ENCODE results near the gene MKNK2. TPM values are rescaled to one million over a fixed set of nuclear protein-coding genes. Genes with fewer than 3 reads are reported as not detected.

The MKNK2 gene
- total RNA-seq, 4 donors from 2014 or later, result 224 to 367 (median 251) TPM

DNA sequence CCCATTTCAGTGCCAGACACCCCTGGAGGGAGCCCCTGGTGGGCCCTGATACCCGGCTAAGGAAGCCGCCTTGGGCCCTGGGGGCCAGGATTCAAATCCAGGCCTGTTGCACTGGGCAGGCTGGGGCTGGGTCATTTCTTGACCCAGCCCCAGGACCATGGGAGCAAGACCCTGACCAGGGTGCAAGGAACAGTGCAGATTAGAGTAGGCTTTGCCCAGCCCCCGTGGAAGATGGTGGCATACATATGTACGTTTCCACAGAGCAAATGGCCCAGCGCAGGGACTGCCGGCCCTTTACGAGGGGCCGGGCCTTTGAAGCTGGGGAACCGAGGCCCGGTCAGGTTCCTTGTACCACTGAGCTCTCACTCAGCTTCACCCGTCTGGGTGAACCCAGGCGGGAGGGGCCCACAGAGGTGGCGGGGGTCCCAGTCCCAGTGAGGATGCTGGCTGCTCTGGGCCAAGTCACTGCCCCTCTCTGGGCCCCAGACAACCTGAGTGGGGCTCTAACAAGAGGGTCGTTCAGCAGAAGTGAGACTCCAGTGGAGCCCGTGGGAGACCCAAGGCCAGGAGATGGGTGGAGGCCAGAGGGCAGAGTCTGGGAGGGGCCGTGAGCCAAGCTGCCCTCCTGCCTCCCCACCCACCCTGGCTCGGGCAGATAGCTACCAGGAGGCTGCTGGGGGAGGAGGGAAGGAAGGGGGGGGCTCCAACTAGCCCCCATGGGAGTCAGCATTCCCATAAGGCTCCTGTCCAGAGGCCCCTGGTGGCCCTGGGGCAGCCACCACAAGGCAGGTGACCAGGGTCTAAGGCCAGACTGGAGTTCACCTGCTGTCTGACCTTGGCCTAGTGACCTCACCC, 2.7 kb downstream of the MKNK2 start:
- DNase-seq (ENCODE audit: low spot score in 2 of 2), result no peak
- intact Hi-C loops (cut with DNase I; ENCODE audit: low total_unique reads), result no loop called here
- 62 to 66% methylated on average over 15 to 16 of the region's 17 CpGs for WGBS, 2 donors
- TF ChIP-seq, protein P1, sequence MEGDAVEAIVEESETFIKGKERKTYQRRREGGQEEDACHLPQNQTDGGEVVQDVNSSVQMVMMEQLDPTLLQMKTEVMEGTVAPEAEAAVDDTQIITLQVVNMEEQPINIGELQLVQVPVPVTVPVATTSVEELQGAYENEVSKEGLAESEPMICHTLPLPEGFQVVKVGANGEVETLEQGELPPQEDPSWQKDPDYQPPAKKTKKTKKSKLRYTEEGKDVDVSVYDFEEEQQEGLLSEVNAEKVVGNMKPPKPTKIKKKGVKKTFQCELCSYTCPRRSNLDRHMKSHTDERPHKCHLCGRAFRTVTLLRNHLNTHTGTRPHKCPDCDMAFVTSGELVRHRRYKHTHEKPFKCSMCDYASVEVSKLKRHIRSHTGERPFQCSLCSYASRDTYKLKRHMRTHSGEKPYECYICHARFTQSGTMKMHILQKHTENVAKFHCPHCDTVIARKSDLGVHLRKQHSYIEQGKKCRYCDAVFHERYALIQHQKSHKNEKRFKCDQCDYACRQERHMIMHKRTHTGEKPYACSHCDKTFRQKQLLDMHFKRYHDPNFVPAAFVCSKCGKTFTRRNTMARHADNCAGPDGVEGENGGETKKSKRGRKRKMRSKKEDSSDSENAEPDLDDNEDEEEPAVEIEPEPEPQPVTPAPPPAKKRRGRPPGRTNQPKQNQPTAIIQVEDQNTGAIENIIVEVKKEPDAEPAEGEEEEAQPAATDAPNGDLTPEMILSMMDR (IDR thresholded peaks at IDR 0.05), result no peak
- no peak for TF ChIP-seq POLR2A (IDR thresholded peaks at IDR 0.05)
- H3K4me3 ChIP-seq (ENCODE audit: low read depth, poor library complexity, severe bottlenecking), result peak overlapping the region; percentile 88

DNA sequence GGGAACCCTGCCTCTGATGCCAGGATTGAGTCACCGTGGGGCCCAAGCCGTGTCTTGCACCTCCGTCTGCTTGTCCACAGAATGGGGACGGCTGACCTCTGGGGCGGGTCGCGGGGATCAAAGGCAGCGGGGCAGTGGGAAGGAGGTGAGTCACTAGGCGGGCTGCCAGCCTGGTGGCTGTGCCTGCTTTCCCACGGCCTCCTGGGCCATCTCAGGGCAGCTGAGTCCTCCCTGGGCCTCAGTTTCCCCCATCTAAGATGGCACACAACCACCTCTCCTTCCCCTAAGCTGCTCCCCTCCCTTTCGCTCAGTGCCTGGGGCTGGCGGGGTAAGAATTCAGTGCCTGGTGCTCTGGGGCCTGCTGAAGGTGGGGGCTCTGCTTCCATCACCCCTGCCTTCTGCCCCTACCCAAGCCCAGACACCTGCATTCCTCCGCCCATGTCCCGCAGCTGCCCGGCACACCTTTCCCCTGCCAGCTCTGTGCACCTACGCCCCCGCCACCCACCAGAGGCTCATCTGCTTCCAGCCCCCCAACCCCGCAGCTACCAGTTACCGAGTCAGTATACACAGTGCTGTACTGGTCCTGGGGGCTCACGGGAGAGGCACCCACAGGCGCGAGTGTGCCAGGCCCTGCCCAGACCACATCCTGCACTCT, 3.5 kb downstream of the MKNK2 start:
- intact Hi-C loops (cut with DNase I; ENCODE audit: low total_unique reads), result no loop called here
- H3K4me3 ChIP-seq (ENCODE audit: low read depth, poor library complexity, severe bottlenecking), result no peak overlapping the region
- TF ChIP-seq POLR2A (IDR thresholded peaks at IDR 0.05), result no peak
- TF ChIP-seq, protein P1 (IDR thresholded peaks at IDR 0.05), result no peak
- 45 to 48% methylated on average over 22 of the region's 22 CpGs for WGBS, 2 donors
- DNase-seq (ENCODE audit: low spot score in 2 of 2), result peak in 1 of 2 donors; percentile 37

DNA sequence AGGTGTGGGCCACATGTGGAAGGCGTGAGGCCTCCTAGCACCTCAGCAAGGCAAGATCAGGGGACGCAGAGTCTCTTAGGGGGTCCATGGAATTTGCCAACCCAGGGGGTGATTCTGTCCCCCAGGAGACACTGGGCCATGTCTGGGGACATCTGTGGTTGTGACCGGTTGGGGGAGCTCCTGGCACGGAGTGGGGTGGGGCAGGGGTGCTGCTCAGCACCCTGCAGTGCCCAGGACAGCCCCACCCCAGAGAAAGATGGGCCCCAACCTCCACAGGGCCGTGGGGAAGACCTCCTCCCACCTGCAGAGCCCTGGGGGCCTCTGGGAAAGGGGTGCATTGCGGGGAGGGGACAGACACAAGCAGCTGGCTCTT, 4.0 kb downstream of the MKNK2 start:
- intact Hi-C loops (cut with DNase I; ENCODE audit: low total_unique reads), result no loop called here
- WGBS, 2 donors, result 49 to 52% methylated on average over 4 to 5 of the region's 6 CpGs
- H3K4me3 ChIP-seq (ENCODE audit: low read depth, poor library complexity, severe bottlenecking), result no peak overlapping the region
- DNase-seq (ENCODE audit: low spot score in 2 of 2), result no peak
- TF ChIP-seq, protein P1 (IDR thresholded peaks at IDR 0.05), result no peak
- TF ChIP-seq POLR2A (IDR thresholded peaks at IDR 0.05), result no peak

DNA sequence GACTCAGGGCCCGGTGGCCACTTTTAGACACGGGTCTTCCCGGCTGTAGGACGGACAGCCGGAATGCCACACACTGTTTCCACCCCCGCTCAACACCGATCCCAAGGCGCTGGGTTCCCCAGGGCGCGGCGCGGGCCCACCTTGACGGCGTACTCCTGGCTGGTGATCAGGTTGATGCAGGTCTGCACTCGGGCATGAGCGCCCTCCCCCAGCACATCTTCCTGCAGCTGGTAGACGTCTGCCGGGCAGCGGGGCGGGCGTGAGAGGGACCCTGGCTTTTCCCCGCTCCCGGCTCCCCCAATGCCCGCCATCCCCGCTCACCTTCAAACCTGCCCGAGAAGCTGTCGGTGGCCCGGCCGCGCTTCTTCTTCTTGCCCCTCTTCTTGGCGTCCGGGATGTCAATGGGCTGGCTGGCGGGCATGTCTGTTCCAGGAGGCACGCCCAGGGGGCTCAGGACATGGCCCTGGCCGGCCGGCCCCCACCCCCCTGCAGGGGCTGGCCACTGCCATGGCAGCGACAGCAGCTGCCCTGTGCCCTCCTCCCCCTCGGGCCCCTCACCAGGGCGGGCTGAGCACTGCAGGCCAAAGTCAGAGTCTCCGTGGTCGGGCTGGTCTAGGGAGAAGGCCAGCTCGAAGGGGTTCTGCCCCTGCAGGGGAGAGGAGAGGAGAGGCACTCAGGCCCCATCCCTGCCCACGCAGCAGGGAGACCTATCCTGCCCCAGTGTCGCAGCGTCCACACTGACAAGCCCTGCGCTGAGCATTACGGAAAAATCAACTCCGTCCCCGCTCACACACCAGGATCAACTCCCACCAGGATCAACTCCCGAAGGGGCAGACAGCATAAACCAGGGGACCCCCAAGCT, 4.8 kb downstream of the MKNK2 start:
- DNase-seq (ENCODE audit: low spot score in 2 of 2), result peak in 1 of 2 donors; percentile 85
- no peak overlapping the region for H3K4me3 ChIP-seq (ENCODE audit: low read depth, poor library complexity, severe bottlenecking)
- WGBS, 2 donors, result 71 to 80% methylated on average over 42 to 48 of the region's 50 CpGs

DNA sequence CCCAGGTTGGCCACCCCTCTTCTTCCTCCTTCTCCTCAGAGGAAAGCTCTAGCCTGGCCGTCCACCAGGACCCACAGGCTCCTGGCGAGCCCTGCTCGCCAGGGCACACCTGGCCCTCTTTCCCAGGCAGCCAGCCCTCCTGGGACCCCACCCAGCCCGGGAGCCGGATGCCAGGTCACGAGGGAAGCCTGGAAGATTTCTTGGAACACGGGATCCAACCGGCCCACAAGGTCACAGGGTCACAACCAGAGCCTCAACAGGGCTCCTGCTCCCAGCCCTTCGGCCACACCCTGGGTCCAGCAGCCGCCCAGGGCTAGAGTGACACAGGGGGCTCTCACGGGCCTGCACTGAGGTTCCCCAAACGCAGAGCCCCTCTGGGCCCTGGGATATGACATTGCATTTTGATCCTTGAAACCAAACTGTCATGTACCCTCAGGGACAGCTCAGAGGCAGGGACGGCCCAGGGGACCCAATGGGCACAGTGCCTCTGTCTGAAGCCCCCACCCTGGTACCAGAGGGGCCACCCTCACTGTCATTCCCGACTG, 5.5 kb downstream of the MKNK2 start:
- no peak overlapping the region for H3K4me3 ChIP-seq (ENCODE audit: low read depth, poor library complexity, severe bottlenecking)
- WGBS, 2 donors, result 33 to 42% methylated on average over 11 to 12 of the region's 14 CpGs
- intact Hi-C loops (cut with DNase I; ENCODE audit: low total_unique reads), result no loop called here

More for the DNA sequence above, 4.8 kb downstream of the MKNK2 start:
- no peak for TF ChIP-seq POLR2A (IDR thresholded peaks at IDR 0.05)
- TF ChIP-seq, protein P1 (IDR thresholded peaks at IDR 0.05), result no peak
- intact Hi-C loops (cut with DNase I; ENCODE audit: low total_unique reads), result no loop called here

More for the DNA sequence above, 5.5 kb downstream of the MKNK2 start:
- TF ChIP-seq POLR2A (IDR thresholded peaks at IDR 0.05), result no peak
- TF ChIP-seq, protein P1 (IDR thresholded peaks at IDR 0.05), result no peak
- peak; percentile 24 to 87 for DNase-seq (ENCODE audit: low spot score in 2 of 2)

Measured in lower leg skin (tissue), 4 donors.